Measurements from ENCODE around the gene NDUFAF3. TPM values are rescaled to one million over a fixed set of nuclear protein-coding genes. Genes with fewer than 3 reads are reported as not detected.

Gene NDUFAF3
- total and polyA plus RNA-seq, 4 donors: 28.6 to 107 (median 72.0) TPM

DNA sequence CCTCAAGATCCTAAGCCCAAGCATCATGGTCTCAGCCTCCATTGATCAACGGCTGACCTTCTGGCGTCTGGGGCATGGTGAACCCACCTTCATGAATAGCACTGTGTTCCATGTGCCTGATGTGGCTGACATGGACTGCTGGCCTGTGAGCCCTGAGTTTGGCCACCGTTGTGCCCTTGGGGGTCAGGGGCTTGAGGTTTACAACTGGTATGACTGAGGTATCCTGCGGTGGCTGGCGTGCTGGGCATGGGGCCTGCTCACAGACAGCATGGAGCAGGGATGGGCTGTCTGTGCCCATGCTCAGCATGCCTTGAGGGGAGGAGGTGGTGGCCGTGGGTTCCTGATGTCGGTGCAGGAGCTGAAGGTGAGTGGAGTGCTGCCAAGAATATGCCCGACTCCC, 6.8 kb upstream of the NDUFAF3 start:
- Histone ChIP-seq H3K27ac (ENCODE audit: low read depth in 1 of 2, low read length in 2 of 2) (no peak overlapping the region), H3K36me3 (ENCODE audit: control insufficient read depth in 4 of 4, insufficient read depth in 3 of 4, low read depth in 1 of 4, low read length in 3 of 4) (peaks cover 8 to 43% (median 15%) of the 10 kb centered on the region in 4 donors)

DNA sequence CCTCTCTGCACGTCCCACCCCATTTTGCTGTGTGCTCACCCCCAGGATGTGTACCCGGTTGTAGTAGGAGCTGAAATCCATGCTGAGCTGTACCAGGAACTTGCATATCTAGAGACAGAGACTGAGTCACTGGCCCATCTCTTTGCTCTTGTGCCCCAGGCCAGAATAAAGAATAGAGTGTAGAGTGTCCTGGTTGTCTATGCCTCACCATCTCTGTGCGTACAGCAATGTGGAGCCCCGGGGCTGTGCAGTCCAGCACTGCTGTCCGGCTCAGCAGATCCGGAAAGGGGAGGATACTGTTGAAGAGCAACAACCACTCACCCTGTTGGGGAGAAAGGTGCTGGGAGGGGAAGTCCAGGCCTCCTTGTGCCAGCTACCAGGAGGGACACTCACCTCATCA, 6.2 kb upstream of the NDUFAF3 start:
- H3K9ac ChIP-seq (ENCODE audit: low read depth in 1 of 2, low read length in 2 of 2): no peak overlapping the region
- H3K9me3 ChIP-seq (ENCODE audit: control insufficient read depth in 4 of 4, low read length in 3 of 4): no peaks in the 10 kb centered on the region
- no peaks in the 10 kb centered on the region for H3K27me3 ChIP-seq (ENCODE audit: control insufficient read depth in 4 of 4, insufficient read depth in 4 of 4, low read length in 3 of 4)
- DNase-seq (ENCODE audit: low spot score): no peak
- no peak overlapping the region for H3K4me3 ChIP-seq (ENCODE audit: low read depth in 1 of 3, low read length in 3 of 3)
- no peak for TF ChIP-seq FOXA1 (IDR thresholded peaks at IDR 0.05)
- no peak for TF ChIP-seq RXRA (IDR thresholded peaks at IDR 0.05)
- no peak for TF ChIP-seq YY1 (IDR thresholded peaks at IDR 0.05)
- TF ChIP-seq, protein P1, sequence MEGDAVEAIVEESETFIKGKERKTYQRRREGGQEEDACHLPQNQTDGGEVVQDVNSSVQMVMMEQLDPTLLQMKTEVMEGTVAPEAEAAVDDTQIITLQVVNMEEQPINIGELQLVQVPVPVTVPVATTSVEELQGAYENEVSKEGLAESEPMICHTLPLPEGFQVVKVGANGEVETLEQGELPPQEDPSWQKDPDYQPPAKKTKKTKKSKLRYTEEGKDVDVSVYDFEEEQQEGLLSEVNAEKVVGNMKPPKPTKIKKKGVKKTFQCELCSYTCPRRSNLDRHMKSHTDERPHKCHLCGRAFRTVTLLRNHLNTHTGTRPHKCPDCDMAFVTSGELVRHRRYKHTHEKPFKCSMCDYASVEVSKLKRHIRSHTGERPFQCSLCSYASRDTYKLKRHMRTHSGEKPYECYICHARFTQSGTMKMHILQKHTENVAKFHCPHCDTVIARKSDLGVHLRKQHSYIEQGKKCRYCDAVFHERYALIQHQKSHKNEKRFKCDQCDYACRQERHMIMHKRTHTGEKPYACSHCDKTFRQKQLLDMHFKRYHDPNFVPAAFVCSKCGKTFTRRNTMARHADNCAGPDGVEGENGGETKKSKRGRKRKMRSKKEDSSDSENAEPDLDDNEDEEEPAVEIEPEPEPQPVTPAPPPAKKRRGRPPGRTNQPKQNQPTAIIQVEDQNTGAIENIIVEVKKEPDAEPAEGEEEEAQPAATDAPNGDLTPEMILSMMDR (IDR thresholded peaks at IDR 0.05; ENCODE audit: low read depth, low read length, missing input control): no peak
- H3K27ac ChIP-seq (ENCODE audit: low read depth in 1 of 2, low read length in 2 of 2): no peak overlapping the region
- H3K36me3 ChIP-seq (ENCODE audit: control insufficient read depth in 4 of 4, insufficient read depth in 3 of 4, low read depth in 1 of 4, low read length in 3 of 4): peaks cover 8 to 43% (median 15%) of the 10 kb centered on the region in 4 donors
- 87% methylated on average over 6 of the region's 6 CpGs for WGBS
- H3K4me1 ChIP-seq (ENCODE audit: control insufficient read depth in 4 of 4, insufficient read depth in 4 of 4, low read length in 3 of 4): peaks cover 9 to 35% (median 25%) of the 10 kb centered on the region in 4 donors

More for the DNA sequence above, 6.8 kb upstream of the NDUFAF3 start:
- no peak overlapping the region for H3K9ac ChIP-seq (ENCODE audit: low read depth in 1 of 2, low read length in 2 of 2)
- H3K4me1 ChIP-seq (ENCODE audit: control insufficient read depth in 4 of 4, insufficient read depth in 4 of 4, low read length in 3 of 4): peaks cover 6 to 29% (median 20%) of the 10 kb centered on the region in 4 donors
- no peaks in the 10 kb centered on the region for H3K9me3 ChIP-seq (ENCODE audit: control insufficient read depth in 4 of 4, low read length in 3 of 4)
- H3K4me3 ChIP-seq (ENCODE audit: low read depth in 1 of 3, low read length in 3 of 3): no peak overlapping the region
- TF ChIP-seq, protein P2, sequence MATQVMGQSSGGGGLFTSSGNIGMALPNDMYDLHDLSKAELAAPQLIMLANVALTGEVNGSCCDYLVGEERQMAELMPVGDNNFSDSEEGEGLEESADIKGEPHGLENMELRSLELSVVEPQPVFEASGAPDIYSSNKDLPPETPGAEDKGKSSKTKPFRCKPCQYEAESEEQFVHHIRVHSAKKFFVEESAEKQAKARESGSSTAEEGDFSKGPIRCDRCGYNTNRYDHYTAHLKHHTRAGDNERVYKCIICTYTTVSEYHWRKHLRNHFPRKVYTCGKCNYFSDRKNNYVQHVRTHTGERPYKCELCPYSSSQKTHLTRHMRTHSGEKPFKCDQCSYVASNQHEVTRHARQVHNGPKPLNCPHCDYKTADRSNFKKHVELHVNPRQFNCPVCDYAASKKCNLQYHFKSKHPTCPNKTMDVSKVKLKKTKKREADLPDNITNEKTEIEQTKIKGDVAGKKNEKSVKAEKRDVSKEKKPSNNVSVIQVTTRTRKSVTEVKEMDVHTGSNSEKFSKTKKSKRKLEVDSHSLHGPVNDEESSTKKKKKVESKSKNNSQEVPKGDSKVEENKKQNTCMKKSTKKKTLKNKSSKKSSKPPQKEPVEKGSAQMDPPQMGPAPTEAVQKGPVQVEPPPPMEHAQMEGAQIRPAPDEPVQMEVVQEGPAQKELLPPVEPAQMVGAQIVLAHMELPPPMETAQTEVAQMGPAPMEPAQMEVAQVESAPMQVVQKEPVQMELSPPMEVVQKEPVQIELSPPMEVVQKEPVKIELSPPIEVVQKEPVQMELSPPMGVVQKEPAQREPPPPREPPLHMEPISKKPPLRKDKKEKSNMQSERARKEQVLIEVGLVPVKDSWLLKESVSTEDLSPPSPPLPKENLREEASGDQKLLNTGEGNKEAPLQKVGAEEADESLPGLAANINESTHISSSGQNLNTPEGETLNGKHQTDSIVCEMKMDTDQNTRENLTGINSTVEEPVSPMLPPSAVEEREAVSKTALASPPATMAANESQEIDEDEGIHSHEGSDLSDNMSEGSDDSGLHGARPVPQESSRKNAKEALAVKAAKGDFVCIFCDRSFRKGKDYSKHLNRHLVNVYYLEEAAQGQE (IDR thresholded peaks at IDR 0.05): no peak
- TF ChIP-seq HNF4G (IDR thresholded peaks at IDR 0.05) (no peak), FOXA2 (IDR thresholded peaks at IDR 0.05) (no peak), SP1 (IDR thresholded peaks at IDR 0.05) (no peak), HNF4A (conservative IDR thresholded peaks at IDR 0.05) (no peak)
- TF ChIP-seq, protein P3, sequence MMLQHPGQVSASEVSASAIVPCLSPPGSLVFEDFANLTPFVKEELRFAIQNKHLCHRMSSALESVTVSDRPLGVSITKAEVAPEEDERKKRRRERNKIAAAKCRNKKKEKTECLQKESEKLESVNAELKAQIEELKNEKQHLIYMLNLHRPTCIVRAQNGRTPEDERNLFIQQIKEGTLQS (IDR thresholded peaks at IDR 0.05): no peak
- TF ChIP-seq, protein P4, sequence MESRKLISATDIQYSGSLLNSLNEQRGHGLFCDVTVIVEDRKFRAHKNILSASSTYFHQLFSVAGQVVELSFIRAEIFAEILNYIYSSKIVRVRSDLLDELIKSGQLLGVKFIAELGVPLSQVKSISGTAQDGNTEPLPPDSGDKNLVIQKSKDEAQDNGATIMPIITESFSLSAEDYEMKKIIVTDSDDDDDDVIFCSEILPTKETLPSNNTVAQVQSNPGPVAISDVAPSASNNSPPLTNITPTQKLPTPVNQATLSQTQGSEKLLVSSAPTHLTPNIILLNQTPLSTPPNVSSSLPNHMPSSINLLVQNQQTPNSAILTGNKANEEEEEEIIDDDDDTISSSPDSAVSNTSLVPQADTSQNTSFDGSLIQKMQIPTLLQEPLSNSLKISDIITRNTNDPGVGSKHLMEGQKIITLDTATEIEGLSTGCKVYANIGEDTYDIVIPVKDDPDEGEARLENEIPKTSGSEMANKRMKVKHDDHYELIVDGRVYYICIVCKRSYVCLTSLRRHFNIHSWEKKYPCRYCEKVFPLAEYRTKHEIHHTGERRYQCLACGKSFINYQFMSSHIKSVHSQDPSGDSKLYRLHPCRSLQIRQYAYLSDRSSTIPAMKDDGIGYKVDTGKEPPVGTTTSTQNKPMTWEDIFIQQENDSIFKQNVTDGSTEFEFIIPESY (IDR thresholded peaks at IDR 0.05): no peak
- TF ChIP-seq, protein P5, sequence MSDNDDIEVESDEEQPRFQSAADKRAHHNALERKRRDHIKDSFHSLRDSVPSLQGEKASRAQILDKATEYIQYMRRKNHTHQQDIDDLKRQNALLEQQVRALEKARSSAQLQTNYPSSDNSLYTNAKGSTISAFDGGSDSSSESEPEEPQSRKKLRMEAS (IDR thresholded peaks at IDR 0.05): no peak
- no peaks in the 10 kb centered on the region for H3K27me3 ChIP-seq (ENCODE audit: control insufficient read depth in 4 of 4, insufficient read depth in 4 of 4, low read length in 3 of 4)
- WGBS: 86% methylated on average over 8 of the region's 8 CpGs
- no peak for DNase-seq (ENCODE audit: low spot score)
